ENCODE results near the gene KRTAP10-1. TPM values are rescaled to one million over a fixed set of nuclear protein-coding genes. Genes with fewer than 3 reads are reported as not detected.

KRTAP10-1 gene
- not detected for total RNA-seq
- long read RNA-seq: 0 reads

GRCh38 chr21:44539991-44540666, at the start of gene KRTAP10-1:
Gene KRTAP10-1, minus strand, starts transcription at chr21:44540195. Its CDS starts 45 bp downstream, at chr21:44540150.
- Histone ChIP-seq H3K4me1 (no peaks in the 10 kb centered on the region), H3K27ac (no peak within 1 kb of the TSS), H3K4me3 (no peak within 1 kb of the TSS), H3K27me3 (ENCODE audit: low read depth) (peaks cover 8% of the 10 kb centered on the region), H3K36me3 (no peaks in the 10 kb centered on the region), H3K9me3 (peaks cover 4% of the 10 kb centered on the region)
- DNase-seq: no peak
- no peak for TF ChIP-seq CTCF (IDR thresholded peaks at IDR 0.05)
- ATAC-seq: no peak
- intact Hi-C loops (cut with DNase I): no loop called here

GRCh38 chr21:44589094-44589493, 49.1 kb upstream of the KRTAP10-1 start:
- TF ChIP-seq CTCF (IDR thresholded peaks at IDR 0.05): no peak
- ATAC-seq: no peak

GRCh38 chr21:44585892-44586291, 45.9 kb upstream of the KRTAP10-1 start:
- no peaks in the 10 kb centered on the region for H3K4me1 ChIP-seq
- H3K36me3 ChIP-seq: no peaks in the 10 kb centered on the region
- peaks cover 5% of the 10 kb centered on the region for H3K9me3 ChIP-seq
- intact Hi-C loops (cut with DNase I): no loop called here
- H3K27ac ChIP-seq: no peak overlapping the region
- ATAC-seq: no peak
- H3K4me3 ChIP-seq: no peak overlapping the region
- TF ChIP-seq CTCF (IDR thresholded peaks at IDR 0.05): no peak
- H3K27me3 ChIP-seq (ENCODE audit: low read depth): peaks cover 30% of the 10 kb centered on the region
- no peak for DNase-seq

More at GRCh38 chr21:44589094-44589493, 49.1 kb upstream of the KRTAP10-1 start:
- Histone ChIP-seq H3K9me3 (no peaks in the 10 kb centered on the region), H3K4me1 (no peaks in the 10 kb centered on the region), H3K4me3 (no peak overlapping the region), H3K27ac (no peak overlapping the region), H3K36me3 (no peaks in the 10 kb centered on the region), H3K27me3 (ENCODE audit: low read depth) (peaks cover 30% of the 10 kb centered on the region)
- no peak for DNase-seq
- intact Hi-C loops (cut with DNase I): no loop called here

GRCh38 chr21:44583800-44584147, 43.8 kb upstream of the KRTAP10-1 start:
- H3K27me3 ChIP-seq (ENCODE audit: low read depth): peaks cover 17% of the 10 kb centered on the region

GRCh38 chr21:44583089-44583799, 43.2 kb upstream of the KRTAP10-1 start:
- no peak overlapping the region for H3K4me3 ChIP-seq
- no peak for DNase-seq
- peaks cover 5% of the 10 kb centered on the region for H3K9me3 ChIP-seq
- no peaks in the 10 kb centered on the region for H3K36me3 ChIP-seq
- TF ChIP-seq CTCF (IDR thresholded peaks at IDR 0.05): no peak
- peaks cover 17% of the 10 kb centered on the region for H3K27me3 ChIP-seq (ENCODE audit: low read depth)
- intact Hi-C loops (cut with DNase I): no loop called here
- ATAC-seq: no peak
- H3K4me1 ChIP-seq: no peaks in the 10 kb centered on the region
- no peak overlapping the region for H3K27ac ChIP-seq

More at GRCh38 chr21:44583800-44584147, 43.8 kb upstream of the KRTAP10-1 start:
- intact Hi-C loops (cut with DNase I): no loop called here
- H3K36me3 ChIP-seq: no peaks in the 10 kb centered on the region
- no peak overlapping the region for H3K27ac ChIP-seq
- H3K4me1 ChIP-seq: no peaks in the 10 kb centered on the region
- DNase-seq (no peak), ATAC-seq (no peak)
- no peak overlapping the region for H3K4me3 ChIP-seq
- TF ChIP-seq CTCF (IDR thresholded peaks at IDR 0.05): no peak
- peaks cover 5% of the 10 kb centered on the region for H3K9me3 ChIP-seq

Measured in lower lobe of right lung (tissue), 2 donors.